ENCODE data around the gene PRIMPOL.

PRIMPOL gene

GRCh38 chr4:184666670-184667069 lies 17.1 kb downstream of the PRIMPOL start:
- DNase-seq (ENCODE audit: low read depth in 2 of 2) = no peak

DNA sequence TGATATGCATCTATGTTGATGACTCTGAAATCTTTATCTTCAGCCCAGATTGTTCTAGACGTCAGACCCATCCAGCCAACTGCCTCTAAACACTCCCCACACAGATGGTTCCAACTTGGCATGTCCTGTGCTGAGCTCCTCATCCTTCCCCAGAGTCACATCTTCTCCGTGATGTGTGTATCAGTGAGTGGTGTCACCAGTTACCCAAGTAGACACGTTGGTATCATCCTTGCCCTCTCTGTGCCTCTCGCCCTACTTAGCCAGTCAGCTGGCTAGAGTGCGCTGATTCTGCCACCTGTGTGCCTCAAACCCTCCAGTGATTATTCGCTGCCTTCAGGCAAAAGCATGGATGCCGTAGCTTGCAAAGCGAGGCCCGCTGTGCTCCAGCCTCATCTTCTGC lies 18.6 kb downstream of the PRIMPOL start:
- no peak for DNase-seq (ENCODE audit: low read depth in 2 of 2)

DNA sequence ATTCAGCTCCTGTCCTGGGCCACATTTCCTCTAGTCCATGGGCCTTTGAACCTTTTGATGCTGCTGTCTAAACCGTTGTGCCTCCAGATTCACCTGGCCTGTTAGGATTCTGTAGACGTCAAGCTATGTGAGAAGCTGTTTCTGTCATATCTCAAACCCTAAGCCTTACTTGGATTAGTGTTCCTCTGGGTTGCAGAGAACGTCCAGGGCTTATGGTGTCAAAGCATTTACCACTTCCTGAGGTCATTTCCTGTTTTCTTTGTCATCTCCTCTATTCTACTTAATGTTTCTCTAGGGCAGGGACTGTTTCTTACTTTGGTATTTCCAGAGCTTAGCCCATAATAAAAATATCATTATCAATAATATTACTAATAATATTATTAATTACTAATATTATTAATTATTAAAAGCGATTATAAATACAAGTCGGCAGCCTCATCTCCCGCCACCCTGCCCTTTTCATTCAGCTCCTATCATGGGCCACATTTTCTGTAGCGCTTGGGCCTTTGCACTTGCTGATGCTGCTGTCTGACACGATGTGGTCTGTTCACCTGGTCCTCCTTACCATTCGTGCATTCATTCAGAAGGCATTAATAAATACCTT lies 19.1 kb downstream of the PRIMPOL start:
- no peak for DNase-seq (ENCODE audit: low read depth in 2 of 2)

DNA sequence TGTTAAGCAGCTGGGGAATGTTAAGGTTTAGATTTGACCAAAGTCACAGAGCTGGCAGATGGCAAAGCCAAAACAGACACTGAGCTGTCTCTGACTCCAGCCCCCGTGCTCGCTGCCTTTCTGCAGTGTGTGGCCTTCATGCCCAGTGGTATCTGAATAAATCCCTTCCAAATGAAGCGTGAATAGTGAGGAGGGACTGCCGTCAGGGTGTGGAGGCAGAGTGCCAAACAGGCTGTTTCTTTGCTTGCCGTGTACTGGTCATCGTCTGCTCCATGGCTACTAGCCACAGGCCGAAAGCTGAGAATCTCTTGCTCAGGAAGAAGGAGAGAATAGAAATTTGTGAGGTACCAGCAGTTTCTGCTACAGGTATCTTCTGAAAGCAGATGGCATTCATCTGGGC lies 19.7 kb downstream of the PRIMPOL start:
- DNase-seq (ENCODE audit: low read depth in 2 of 2) = no peak

DNA sequence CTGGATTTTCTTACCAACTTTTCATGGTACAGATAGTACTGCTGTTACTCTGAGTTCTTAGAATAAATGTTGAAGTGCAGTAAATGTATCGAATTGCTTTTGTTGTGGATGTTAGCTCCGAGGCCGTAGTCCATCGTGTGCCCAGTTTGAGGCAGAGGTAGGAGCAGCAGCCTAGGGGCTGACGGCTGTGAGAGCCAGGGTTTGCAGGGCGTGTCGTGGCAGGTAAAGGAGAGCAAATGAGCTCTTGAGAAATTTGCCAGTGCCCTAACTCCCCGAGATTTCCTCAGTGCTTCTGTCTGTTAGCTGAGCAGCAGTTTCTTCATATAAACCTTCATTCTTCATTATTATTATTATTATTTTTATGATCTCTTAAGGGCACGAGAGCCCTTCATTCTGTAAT lies 21.6 kb downstream of the PRIMPOL start:
- no peak for DNase-seq (ENCODE audit: low read depth in 2 of 2)

- no peak for DNase-seq (ENCODE audit: low read depth in 2 of 2)
Measured at GRCh38 chr4:184672741-184673140, 23.2 kb downstream of the PRIMPOL start.

DNA sequence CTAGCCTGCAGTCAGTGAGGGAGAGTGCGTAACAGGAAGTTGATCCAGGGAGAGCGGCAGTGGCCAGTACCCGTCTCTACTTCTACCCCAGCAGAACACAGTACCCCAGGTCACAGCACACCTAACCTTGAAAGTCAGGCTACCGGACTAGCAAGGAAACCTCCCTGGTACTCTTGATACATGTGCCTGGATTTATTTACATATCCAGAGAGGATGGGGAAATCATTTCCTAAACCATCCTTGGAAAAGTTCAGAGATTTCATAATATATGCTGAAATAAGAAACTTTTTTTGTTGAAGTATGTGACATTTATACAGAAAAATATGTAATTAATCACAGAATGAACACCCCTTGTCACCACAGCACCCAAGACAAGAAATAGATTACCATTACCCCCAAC lies 24.5 kb downstream of the PRIMPOL start:
- no peak for DNase-seq (ENCODE audit: low read depth in 2 of 2)

DNA sequence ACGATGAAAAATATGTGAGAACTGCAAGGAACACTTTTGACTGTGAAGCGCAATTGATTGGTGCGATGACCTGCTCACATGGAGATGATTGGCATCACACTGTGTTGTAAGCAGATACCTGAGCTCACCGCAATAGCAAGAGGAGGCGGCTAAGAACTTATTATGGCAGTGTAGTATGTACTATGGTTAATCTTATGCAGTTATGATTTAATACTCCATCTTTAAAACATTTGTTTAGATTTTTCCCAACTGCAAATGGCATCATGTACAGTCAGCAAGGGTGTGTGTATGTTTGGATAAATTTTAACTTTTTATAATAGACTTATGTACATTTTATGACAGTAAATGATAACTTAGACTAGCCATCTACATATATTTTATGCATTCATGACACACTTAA lies 25.5 kb downstream of the PRIMPOL start:
- DNase-seq (ENCODE audit: low read depth in 2 of 2) = no peak

DNA sequence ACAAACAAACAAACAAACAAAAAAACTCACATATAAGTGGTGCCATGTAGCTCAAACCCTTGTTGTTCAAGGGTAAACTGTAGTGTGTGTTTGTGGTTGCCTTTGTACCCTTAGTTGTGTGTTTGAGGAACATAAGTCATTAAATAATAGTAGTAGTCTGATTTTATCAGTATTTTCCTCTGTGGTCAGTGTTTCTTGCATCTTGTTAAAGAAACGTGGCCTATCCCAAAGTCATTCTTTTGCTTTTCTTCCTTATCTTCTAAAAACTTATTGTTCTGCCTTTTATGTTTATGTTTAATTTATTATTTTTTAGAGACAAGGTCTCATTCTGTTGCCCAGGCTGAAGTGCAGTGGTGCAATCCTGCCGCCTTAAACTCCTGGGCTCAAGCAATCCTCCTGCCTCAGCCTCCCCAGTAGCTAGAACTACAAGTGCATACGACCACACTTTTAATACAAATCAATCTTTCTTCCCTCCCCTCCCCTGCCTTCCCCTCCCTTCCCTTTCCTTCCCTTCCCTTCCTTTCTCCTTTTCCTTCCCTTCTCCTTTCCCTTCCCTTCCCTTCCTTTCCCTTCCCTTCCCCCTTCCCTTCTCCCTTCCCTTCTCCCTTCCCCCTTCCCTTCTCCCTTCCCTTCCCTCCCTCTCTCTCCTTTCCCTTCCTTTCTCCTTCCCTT lies 26.4 kb downstream of the PRIMPOL start:
- DNase-seq (ENCODE audit: low read depth in 2 of 2) = no peak

DNA sequence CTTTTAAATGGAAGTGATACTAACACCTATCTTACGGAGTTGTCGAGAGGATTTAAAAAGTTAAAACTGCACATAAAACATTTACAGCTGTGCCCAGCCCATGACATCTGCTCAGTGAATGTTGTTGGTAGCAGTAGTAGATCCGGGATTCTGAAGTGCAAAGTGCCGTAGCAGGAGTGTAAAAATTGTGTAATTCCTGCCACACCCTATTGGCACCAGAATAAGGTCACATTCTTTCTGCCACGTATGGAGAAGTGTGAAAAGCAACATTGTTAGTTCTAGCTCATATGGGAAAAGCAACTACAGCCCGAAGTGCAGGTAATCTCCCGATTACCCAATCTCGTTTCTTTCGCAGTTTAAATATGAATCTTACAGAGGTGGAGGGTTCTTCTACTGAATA lies 31.2 kb downstream of the PRIMPOL start:
- DNase-seq (ENCODE audit: low read depth in 2 of 2) = no peak

DNA sequence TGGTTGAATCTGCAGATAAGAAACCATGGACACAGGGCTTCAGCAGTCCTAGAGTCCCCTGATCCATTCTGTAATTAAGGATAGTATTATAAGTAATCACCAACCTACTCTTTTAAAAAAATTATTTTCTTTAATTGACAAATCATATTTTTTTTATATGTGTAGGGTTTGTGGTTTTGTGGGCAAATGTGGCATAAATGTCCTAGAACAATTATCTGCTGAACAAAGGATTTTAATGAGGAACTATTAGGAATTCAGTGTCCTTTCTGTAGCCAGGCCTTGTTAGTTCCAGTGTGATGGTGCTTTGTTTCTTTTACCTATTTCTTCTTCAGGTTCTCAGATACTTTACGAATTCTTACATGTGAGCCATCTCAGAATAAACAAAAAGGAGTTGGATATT lies 32.4 kb downstream of the PRIMPOL start:
- no peak for DNase-seq (ENCODE audit: low read depth in 2 of 2)

GRCh38 chr4:184684491-184685189 lies 35.1 kb downstream of the PRIMPOL start:
- no peak for DNase-seq (ENCODE audit: low read depth in 2 of 2)

GRCh38 chr4:184688005-184688404 lies 38.5 kb downstream of the PRIMPOL start:
- no peak for DNase-seq (ENCODE audit: low read depth in 2 of 2)

DNA sequence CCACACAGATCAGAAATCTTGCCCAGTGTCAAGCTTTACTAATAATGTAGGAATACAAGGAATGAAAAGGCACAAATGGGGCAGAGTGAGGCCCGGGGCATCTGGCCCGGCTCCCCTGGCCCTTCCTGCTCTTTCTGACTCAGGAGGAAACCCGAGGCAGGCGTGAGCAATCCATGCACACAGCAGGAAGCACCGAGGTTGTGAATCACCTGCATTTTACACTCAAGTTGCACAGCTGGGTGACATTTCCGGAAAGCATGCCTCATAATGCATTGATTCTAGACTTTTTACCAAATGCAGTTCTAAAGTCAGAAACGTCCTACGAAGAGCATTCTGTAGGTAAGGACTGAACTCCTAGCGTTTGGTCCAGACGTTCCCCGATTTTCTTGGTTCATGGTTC lies 38.9 kb downstream of the PRIMPOL start:
- DNase-seq (ENCODE audit: low read depth in 2 of 2) = no peak

- DNase-seq (ENCODE audit: low read depth in 2 of 2) = no peak
Measured at GRCh38 chr4:184689681-184690080, 40.1 kb downstream of the PRIMPOL start.

DNA sequence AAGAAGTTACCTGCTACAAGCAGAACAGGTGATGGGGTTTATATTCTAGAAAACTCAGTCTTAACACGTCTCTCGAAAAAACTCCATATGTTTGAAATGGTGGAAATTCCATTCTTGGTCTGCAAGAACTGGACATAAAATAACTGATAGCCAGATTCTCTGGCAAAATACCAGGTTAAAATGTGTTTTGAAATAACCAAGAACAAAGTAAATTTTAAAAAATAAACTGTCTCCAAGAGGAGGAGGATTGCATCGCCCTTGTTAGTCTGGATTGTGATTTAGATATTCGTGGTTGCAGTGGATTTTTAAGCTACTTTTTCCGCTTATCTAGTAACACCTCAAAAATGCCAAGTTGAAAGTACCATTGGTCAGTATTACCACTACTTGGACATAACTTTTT lies 43.5 kb downstream of the PRIMPOL start:
- DNase-seq (ENCODE audit: low read depth in 2 of 2) = no peak

DNA sequence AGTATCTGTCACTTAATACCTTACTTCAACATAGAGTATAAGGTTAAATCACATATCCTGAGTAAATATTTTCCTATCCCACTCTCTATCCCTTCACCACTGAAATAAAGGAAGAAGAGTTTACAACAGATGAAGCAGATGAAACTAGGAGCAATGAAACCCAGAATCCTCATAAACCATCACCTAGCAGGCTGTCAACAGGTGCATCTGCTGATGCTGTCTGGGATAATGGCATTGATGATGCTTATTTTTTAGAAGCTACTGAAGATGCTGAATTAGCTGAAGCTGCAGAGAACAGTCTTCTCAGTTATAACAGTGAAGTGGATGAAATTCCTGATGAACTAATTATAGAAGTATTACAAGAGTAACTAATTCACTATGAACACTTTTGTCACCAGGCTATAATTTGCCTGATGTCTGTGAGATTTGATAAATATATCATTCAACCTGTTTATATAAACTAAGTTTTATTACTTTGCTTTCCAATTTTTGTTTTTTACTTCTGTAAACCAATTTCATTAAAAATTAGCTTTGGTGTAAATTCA lies 44.9 kb downstream of the PRIMPOL start:
- no peak for DNase-seq (ENCODE audit: low read depth in 2 of 2)

GRCh38 chr4:184695178-184695896 lies 45.8 kb downstream of the PRIMPOL start:
- no peak for DNase-seq (ENCODE audit: low read depth in 2 of 2)

DNA sequence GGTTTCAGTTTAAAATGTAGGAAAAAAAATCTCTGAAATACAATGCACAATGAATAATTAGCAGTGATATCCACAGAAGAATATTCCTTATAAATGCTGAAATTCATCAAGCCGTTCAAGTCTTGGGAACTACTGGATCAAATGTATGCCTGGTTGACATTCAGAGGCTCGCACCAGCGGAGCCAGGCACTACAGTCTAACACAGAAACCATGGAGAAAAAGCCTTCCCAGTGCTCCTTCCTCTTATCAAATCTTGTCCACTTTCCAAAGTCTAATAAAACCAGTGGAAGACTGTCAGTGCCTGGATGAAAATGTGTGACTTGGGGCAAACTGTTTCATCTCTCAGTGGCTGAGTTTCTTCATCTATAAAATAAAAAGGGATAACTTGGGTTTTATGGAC lies 48.4 kb downstream of the PRIMPOL start:
- no peak for DNase-seq (ENCODE audit: low read depth in 2 of 2)

- no peak for DNase-seq (ENCODE audit: low read depth in 2 of 2)
Measured at GRCh38 chr4:184699941-184700340, 50.4 kb downstream of the PRIMPOL start.

DNA sequence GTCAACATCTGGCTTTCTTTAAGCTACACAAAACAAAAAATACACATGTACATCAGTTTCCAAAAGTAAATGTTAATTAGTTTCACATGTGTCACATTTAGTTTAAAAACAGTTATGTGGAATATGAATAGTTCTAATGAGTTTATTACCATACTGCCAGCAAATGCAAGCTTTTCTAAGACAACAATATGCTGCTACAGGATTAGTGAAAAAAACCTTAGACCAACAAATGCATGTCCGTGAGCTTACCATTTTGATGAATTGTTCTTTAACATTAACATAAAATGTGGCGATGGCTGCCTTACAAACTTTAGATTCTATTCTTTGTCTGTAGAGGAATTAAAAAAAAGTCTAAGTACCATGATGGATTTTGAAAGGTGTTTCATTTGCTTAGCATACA lies 52.6 kb downstream of the PRIMPOL start:
- no peak for DNase-seq (ENCODE audit: low read depth in 2 of 2)

GRCh38 chr4:184705692-184706091 lies 56.2 kb downstream of the PRIMPOL start:
- DNase-seq (ENCODE audit: low read depth in 2 of 2) = no peak
